Activated CD4-positive, alpha-beta T cell treated with anti-CD3 and anti-CD28 coated beads, Interleukin-2, amount 10 ng/mL, durations not matched to agents 24 days and 14 days (primary cell): Measurements from ENCODE around the gene FLNC. TPM values are rescaled to one million over a fixed set of nuclear protein-coding genes. Genes with fewer than 3 reads are reported as not detected.
A peak's percentile ranks its signal among the peaks of the same experiment; 100 is the strongest.

Source experiments
- DNase-seq: peaks from one replicate; pipeline ENCODE4 v3.0.0; 2022
- H3K27ac Mint-ChIP-seq: one replicate; pipeline ENCODE4 v1.8.0; 2022; ENCODE audit warnings: mild to moderate bottlenecking, mixed read lengths
- H3K27me3 Mint-ChIP-seq: one replicate; pipeline ENCODE4 v1.8.0; 2022; ENCODE audit warnings: mixed read lengths
- H3K36me3 Mint-ChIP-seq: one replicate; pipeline ENCODE4 v1.8.0; 2022; ENCODE audit warnings: low read depth, mild to moderate bottlenecking, mixed read lengths
- H3K4me1 Mint-ChIP-seq: one replicate; pipeline ENCODE4 v1.8.0; 2021; ENCODE audit warnings: mixed read lengths
- H3K4me3 Mint-ChIP-seq: one replicate; pipeline ENCODE4 v1.8.0; 2022; ENCODE audit warnings: mild to moderate bottlenecking, moderate library complexity, mixed read lengths
- H3K9me3 Mint-ChIP-seq: one replicate; pipeline ENCODE4 v1.8.0; 2021; ENCODE audit warnings: mixed read lengths
- intact Hi-C: fragments of 100-400 bp; cut with micrococcal nuclease; formaldehyde crosslinking; loops from one replicate; pipeline ENCODE4 v1.15.1; 2023
- total RNA-seq: library from RNA; stranded (reverse); gene quantifications from 2 replicates; pipeline ENCODE4 v1.2.3, GENCODE V29; 2022

FLNC gene
- total RNA-seq, 1 donor from 2014 or later, result 0.02 TPM

GRCh38 chr7:128849156-128849515, 18.9 kb downstream of the FLNC start:
- no peaks in the 10 kb centered on the region for H3K36me3 Mint-ChIP-seq
- H3K27me3 Mint-ChIP-seq, result no peaks in the 10 kb centered on the region
- no peak for DNase-seq
- H3K4me1 Mint-ChIP-seq, result no peaks in the 10 kb centered on the region
- no peak overlapping the region for H3K27ac Mint-ChIP-seq
- H3K9me3 Mint-ChIP-seq, result no peaks in the 10 kb centered on the region
- intact Hi-C loops, result no loop called here
- H3K4me3 Mint-ChIP-seq, result no peak overlapping the region

DNA sequence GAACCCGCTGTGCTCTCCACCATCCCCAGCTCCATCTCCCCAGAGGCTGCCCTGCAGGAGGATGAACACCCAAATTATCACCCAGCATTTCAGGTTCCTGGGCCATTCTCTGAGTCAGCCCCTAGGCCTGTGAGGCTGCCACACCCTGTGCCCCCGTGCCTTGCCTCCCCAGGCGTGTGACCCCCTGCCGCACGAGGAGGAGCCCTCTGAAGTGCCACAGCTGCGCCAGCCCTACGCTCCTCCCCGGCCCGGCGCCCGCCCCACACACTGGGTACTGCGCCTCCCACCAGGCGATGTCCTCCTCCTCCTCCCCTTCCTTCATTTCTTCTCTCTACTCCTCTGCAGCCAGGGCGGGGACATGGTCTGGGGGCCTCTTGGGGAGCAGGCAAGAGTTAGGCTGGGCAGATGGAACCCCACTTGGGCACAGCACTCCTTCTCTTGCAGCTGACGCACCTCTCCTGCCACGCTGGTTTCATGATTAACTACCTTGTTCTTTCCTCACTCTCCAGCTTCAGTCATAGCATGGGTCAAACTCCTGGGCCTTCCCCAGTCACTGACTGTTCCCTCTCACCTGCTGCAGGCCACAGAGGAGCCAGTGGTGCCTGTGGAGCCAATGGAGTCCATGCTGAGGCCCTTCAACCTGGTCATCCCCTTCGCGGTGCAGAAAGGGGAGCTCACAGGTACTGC, 19.7 kb downstream of the FLNC start:
- intact Hi-C loops, result no loop called here
- no peak overlapping the region for H3K4me3 Mint-ChIP-seq
- H3K9me3 Mint-ChIP-seq, result no peaks in the 10 kb centered on the region
- H3K36me3 Mint-ChIP-seq, result no peaks in the 10 kb centered on the region
- DNase-seq, result no peak
- H3K4me1 Mint-ChIP-seq, result no peaks in the 10 kb centered on the region
- no peak overlapping the region for H3K27ac Mint-ChIP-seq
- H3K27me3 Mint-ChIP-seq, result no peaks in the 10 kb centered on the region

DNA sequence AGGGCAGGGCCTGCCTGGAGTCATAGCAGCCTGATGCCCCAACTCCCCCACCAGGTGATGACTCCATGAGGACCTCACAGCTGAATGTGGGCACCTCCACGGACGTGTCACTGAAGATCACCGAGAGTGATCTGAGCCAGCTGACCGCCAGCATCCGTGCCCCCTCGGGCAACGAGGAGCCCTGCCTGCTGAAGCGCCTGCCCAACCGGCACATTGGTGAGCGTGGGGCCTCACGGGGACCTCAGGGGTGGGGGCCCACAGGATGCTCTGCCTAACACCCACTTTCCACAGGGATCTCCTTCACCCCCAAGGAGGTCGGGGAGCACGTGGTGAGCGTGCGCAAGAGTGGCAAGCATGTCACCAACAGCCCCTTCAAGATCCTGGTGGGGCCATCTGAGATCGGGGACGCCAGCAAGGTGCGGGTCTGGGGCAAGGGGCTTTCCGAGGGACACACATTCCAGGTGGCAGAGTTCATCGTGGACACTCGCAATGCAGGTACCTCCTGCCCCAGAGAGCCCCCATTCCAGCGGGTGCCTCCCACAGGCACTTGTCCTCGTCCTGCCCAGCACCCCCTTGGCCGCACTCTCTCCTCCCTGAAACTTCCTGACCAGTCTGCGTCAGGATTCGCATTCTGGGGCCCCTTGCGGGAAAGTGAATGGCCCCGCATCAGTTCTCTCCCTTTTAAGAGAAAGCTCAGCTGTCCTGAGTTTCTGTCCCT, 22.5 kb downstream of the FLNC start:
- no peak for DNase-seq
- Mint-ChIP-seq H3K4me1 (no peaks in the 10 kb centered on the region), H3K27me3 (no peaks in the 10 kb centered on the region), H3K36me3 (no peaks in the 10 kb centered on the region), H3K9me3 (no peaks in the 10 kb centered on the region), H3K4me3 (no peak overlapping the region), H3K27ac (no peak overlapping the region)
- intact Hi-C loops, result no loop called here

DNA sequence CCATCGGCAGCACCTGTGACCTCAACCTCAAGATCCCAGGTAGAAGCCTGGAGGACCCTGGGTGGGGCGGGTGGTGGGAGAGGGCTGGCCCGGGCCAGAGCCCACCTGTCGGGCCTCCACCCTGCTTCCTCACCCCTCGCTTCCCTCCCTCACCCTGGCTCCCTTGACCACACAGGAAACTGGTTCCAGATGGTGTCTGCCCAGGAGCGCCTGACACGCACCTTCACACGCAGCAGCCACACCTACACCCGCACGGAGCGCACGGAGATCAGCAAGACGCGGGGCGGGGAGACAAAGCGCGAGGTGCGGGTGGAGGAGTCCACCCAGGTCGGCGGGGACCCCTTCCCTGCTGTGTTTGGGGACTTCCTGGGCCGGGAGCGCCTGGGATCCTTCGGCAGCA, 23.6 kb downstream of the FLNC start:
- Mint-ChIP-seq H3K27me3 (no peaks in the 10 kb centered on the region), H3K9me3 (no peaks in the 10 kb centered on the region), H3K4me3 (no peak overlapping the region), H3K36me3 (no peaks in the 10 kb centered on the region), H3K4me1 (no peaks in the 10 kb centered on the region), H3K27ac (no peak overlapping the region)
- DNase-seq, result no peak
- intact Hi-C loops, result no loop called here

DNA sequence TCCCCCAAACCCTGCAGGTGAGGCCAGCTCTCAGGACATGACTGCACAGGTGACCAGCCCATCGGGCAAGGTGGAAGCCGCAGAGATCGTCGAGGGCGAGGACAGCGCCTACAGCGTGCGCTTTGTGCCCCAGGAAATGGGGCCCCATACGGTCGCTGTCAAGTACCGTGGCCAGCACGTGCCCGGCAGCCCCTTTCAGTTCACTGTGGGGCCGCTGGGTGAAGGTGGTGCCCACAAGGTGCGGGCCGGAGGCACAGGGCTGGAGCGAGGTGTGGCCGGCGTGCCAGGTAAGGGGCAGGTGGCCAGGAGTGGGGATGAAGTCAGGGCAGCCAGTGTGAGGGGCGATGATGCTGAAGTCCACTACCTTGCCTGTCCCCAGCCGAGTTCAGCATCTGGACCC, 24.2 kb downstream of the FLNC start:
- no peak overlapping the region for H3K27ac Mint-ChIP-seq
- DNase-seq, result no peak
- H3K4me3 Mint-ChIP-seq, result no peak overlapping the region
- no peaks in the 10 kb centered on the region for H3K9me3 Mint-ChIP-seq
- intact Hi-C loops, result no loop called here
- no peaks in the 10 kb centered on the region for H3K4me1 Mint-ChIP-seq
- H3K36me3 Mint-ChIP-seq, result no peaks in the 10 kb centered on the region
- H3K27me3 Mint-ChIP-seq, result no peaks in the 10 kb centered on the region

DNA sequence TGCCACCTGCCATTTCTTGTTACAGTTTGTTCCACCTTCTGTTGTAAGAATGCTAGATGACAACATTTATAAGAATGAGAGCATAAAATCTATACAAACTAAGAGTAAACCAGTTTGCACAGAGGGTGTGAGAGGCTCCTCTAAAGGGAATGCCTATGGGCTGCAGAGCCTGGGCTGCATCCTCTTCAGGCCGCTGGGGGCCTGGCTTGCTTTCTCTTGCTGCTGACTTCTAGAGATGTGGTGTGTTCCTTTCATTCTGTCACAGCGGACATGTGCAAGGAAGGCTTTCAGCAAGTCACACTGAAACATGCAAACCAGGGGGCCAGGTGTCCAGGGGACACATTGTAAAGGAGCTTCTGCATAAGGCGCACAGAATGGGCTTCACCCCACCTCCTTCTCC, 25.4 kb downstream of the FLNC start:
- intact Hi-C loops, result no loop called here
- Mint-ChIP-seq H3K36me3 (no peaks in the 10 kb centered on the region), H3K27ac (no peak overlapping the region), H3K27me3 (no peaks in the 10 kb centered on the region), H3K4me1 (peaks cover under 1% of the 10 kb centered on the region), H3K4me3 (no peak overlapping the region), H3K9me3 (no peaks in the 10 kb centered on the region)
- DNase-seq, result no peak

- Mint-ChIP-seq H3K27ac (no peak overlapping the region), H3K36me3 (no peaks in the 10 kb centered on the region), H3K9me3 (no peaks in the 10 kb centered on the region), H3K27me3 (no peaks in the 10 kb centered on the region), H3K4me1 (peaks cover 5% of the 10 kb centered on the region), H3K4me3 (no peak overlapping the region)
- DNase-seq, result no peak
- intact Hi-C loops, result no loop called here
These were observed 26.0 kb downstream of the FLNC start for GRCh38 chr7:128856001-128856718.

- Mint-ChIP-seq H3K4me1 (peaks cover 14% of the 10 kb centered on the region), H3K27ac (no peak overlapping the region), H3K4me3 (no peak overlapping the region), H3K27me3 (peaks cover 2% of the 10 kb centered on the region), H3K36me3 (peaks cover 4% of the 10 kb centered on the region), H3K9me3 (no peaks in the 10 kb centered on the region)
- no peak for DNase-seq
- intact Hi-C loops, result no loop called here
These were observed 28.4 kb downstream of the FLNC start for GRCh38 chr7:128858380-128859231.

DNA sequence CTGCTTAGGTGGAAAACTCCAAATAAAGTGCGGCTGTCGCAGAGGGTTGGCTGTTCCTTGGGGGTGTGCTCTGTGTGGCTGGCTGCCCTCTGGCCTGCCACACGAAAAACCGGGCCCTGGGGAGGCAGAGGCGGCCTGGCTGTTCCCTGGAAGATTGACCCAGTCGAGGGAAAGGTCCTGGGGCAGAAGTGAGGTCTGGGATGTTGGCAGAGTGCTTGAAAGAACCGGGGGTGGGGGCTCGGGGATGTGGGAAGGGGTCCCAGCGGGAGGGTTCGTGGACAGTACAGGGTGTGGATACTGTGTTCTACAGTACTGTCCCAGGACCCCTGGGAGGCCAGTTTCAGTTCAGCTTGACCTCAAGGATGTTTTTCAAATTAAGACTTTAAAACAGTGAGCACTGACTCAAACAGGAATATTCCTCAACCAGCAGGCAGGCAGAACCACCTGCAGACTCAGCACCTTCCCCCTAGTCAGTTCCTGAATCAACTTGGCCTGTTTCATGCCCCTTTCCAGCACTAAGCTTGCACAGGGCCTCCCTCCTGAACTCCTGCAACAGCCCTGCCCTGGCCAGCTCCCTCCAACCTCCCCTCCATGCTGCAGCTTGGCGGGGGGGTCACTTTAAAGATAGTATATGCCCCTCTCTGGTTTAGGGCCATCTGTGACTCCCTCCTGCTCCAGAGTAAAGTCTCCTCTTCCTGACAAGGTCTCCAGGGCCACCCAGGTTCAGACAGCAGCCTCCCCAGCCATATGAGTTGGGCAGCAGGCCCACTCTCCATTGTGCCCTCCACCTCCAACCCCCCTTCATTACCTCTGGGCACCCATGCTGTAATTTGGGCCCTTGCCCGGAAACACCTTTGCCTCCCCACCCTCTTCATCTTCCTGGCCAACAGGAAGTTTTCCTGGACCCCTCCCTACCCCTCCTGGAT, 29.3 kb downstream of the FLNC start:
- DNase-seq, result no peak
- Mint-ChIP-seq H3K4me3 (no peak overlapping the region), H3K36me3 (peaks cover 5% of the 10 kb centered on the region), H3K27me3 (peaks cover 2% of the 10 kb centered on the region), H3K27ac (no peak overlapping the region), H3K4me1 (peaks cover 18% of the 10 kb centered on the region), H3K9me3 (no peaks in the 10 kb centered on the region)
- intact Hi-C loops, result no loop called here

GRCh38 chr7:128860158-128861073, 30.2 kb downstream of the FLNC start:
- peaks cover 9% of the 10 kb centered on the region for H3K36me3 Mint-ChIP-seq
- intact Hi-C loops, result no loop called here

DNA sequence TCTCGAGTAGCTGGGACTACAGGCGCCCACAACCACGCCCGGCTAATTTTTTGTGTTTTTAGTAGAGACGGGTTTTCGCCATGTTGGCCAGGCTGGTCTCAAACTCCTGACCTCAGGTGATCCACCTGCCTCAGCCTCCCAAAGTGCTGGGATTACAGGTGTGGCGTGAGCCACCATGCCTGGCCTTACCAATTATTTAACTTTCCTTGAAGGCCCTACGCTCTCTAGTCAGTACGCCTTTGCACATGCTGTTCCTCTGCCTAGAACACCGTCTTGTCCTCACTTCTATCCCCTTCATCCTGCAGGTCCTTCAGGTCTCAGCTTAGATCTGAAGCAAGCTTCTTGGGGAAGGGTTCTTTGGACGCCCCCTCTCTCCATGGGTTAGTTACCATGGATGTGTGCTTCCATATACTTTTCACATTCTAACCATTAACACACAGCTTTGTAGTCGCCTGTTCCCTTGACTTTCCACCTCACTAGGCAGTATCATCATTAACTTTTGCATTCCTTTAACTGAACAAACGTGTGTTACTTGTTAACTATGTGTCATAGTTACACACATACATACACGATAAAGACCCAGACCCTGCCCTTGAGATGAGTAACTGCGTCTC, 31.9 kb downstream of the FLNC start:
- H3K27ac Mint-ChIP-seq, result peak overlapping the region; percentile 96

More at GRCh38 chr7:128860158-128861073, 30.2 kb downstream of the FLNC start:
- Mint-ChIP-seq H3K9me3 (no peaks in the 10 kb centered on the region), H3K27me3 (peaks cover 2% of the 10 kb centered on the region), H3K4me3 (no peak overlapping the region), H3K27ac (peak overlapping the region; percentile 25), H3K4me1 (peaks cover 18% of the 10 kb centered on the region)
- no peak for DNase-seq

More for the DNA sequence above, 31.9 kb downstream of the FLNC start:
- Mint-ChIP-seq H3K36me3 (peaks cover 21% of the 10 kb centered on the region), H3K9me3 (no peaks in the 10 kb centered on the region), H3K4me3 (peak overlapping the region; percentile 93), H3K27me3 (peaks cover 2% of the 10 kb centered on the region), H3K4me1 (peaks cover 21% of the 10 kb centered on the region)
- peak; percentile 62 for DNase-seq
- intact Hi-C loops, result loop anchor here (1.0 kb wide), 2 partner anchors 123 to 362 kb away; partner anchors contain the start of gene CALU
